Activated T-cell treated with anti-CD3 and anti-CD28 coated beads for 48 hours (primary cell): ENCODE measurements around the gene TSPY3.
"Not testable (repeated sequence)": the region's sequence is repeated elsewhere in the genome, so short reads cannot be mapped to it uniquely, and the experiment has no call there.

Source experiments
- DNase-seq: peaks from one replicate; pipeline ENCODE4 v3.0.0-alpha.2; 2020; ENCODE audit warnings: low read depth

Gene TSPY3, protein sequence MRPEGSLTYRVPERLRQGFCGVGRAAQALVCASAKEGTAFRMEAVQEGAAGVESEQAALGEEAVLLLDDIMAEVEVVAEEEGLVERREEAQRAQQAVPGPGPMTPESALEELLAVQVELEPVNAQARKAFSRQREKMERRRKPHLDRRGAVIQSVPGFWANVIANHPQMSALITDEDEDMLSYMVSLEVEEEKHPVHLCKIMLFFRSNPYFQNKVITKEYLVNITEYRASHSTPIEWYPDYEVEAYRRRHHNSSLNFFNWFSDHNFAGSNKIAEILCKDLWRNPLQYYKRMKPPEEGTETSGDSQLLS

DNA sequence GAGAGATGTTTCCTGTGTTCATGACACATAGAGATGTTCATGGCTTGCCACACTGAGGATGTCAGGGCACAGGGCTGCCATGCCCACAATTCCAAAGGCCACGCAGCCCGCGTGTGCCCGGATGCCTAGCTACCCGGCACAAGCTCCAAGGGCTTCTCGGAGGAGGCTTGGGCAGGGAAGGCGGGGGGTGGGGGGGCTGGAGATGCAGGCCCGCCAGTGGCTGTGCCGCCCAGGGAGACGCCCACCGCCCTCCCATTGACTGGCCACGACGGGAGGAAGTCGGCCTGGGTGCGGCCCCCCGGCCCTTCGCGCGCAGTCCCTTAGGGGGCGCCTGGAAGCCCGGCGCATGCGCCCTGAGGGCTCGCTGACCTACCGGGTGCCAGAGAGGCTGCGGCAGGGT lies at the start of gene TSPY3:
TSS of gene TSPY3 (plus strand) at position 301 of the 400 bp plus-strand sequence. CDS start at position 347, 46 bp downstream.
- not testable (repeated sequence) for DNase-seq

DNA sequence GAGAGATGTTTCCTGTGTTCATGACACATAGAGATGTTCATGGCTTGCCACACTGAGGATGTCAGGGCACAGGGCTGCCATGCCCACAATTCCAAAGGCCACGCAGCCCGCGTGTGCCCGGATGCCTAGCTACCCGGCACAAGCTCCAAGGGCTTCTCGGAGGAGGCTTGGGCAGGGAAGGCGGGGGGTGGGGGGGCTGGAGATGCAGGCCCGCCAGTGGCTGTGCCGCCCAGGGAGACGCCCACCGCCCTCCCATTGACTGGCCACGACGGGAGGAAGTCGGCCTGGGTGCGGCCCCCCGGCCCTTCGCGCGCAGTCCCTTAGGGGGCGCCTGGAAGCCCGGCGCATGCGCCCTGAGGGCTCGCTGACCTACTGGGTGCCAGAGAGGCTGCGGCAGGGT lies 40.7 kb upstream of the TSPY3 start, which contains the start of gene TSPY8:
TSS of gene TSPY8 (plus strand) at position 301 of the 400 bp plus-strand sequence. CDS start at position 347, 46 bp downstream.
- DNase-seq = not testable (repeated sequence)

DNA sequence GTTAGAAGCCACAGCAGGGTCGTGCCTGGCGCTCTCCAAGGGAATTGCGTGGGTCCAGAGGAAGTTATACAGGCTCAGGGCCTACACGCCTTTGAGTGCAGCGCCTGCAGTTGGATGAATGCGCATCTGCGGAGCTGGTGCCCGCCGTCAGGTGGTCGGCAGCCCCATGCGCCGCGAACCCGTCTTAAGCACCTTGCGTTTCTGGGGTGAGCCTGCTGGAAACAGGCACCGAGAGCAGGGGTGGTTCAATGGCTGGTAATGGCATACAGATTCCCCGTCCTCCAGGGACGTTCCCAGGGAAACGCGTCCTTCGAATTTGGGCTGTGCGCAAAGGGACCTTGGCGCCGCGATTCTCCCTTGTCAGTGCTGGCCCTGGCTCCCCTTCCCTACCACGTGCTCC lies 1.7 kb upstream of the TSPY3 start:
- DNase-seq = not testable (repeated sequence)
